Retina (tissue), 1 donor: ENCODE data around the gene KEL.

ENCODE experiments used
- DNase-seq: peaks from one replicate; pipeline ENCODE4 v3.0.0-alpha.2; 2016

Gene KEL

GRCh38 chr7:142961595-142961972 lies 579 bp downstream of the KEL start:
- DNase-seq: no peak

- DNase-seq: no peak
Observed at GRCh38 chr7:142960955-142961512, 1.1 kb downstream of the KEL start.

- DNase-seq: no peak
Observed at GRCh38 chr7:142959202-142959601, 3.0 kb downstream of the KEL start.

GRCh38 chr7:142957723-142958122 lies 4.4 kb downstream of the KEL start:
- no peak for DNase-seq

GRCh38 chr7:142956951-142957623 lies 5.1 kb downstream of the KEL start:
- no peak for DNase-seq

- DNase-seq: no peak
Observed at GRCh38 chr7:142954680-142955268, 7.4 kb downstream of the KEL start.

- DNase-seq: no peak
Observed at GRCh38 chr7:142950235-142950634, 11.9 kb downstream of the KEL start.

- no peak for DNase-seq
Observed at GRCh38 chr7:142948603-142949002, 13.6 kb downstream of the KEL start.

GRCh38 chr7:142945001-142945400 lies 17.2 kb downstream of the KEL start:
- DNase-seq: no peak

GRCh38 chr7:142943706-142944268 lies 18.4 kb downstream of the KEL start:
- DNase-seq: no peak

GRCh38 chr7:142942746-142943145 lies 19.4 kb downstream of the KEL start:
- no peak for DNase-seq

- DNase-seq: no peak
Observed at GRCh38 chr7:142941541-142941940, 20.6 kb downstream of the KEL start.

- no peak for DNase-seq
Observed at GRCh38 chr7:142940966-142941535, 21.1 kb downstream of the KEL start.

GRCh38 chr7:142939226-142939910 lies 22.8 kb downstream of the KEL start, which contains the start of gene LLCFC1:
LLCFC1 (plus strand) TSS chr7:142939484; CDS start chr7:142939622, 138 bp downstream.
- no peak for DNase-seq

GRCh38 chr7:142938611-142939010 lies 23.6 kb downstream of the KEL start:
- DNase-seq: no peak

- no peak for DNase-seq
Observed at GRCh38 chr7:142935941-142936565, 26.1 kb downstream of the KEL start.

- no peak for DNase-seq
Observed at GRCh38 chr7:142934056-142934455, 28.1 kb downstream of the KEL start.

GRCh38 chr7:142933624-142934023 lies 28.5 kb downstream of the KEL start, which contains the start of gene TRPV5:
TRPV5 (minus strand) TSS chr7:142933746; CDS start chr7:142933459, 287 bp downstream.
- no peak for DNase-seq

GRCh38 chr7:142933092-142933475 lies 29.1 kb downstream of the KEL start:
- no peak for DNase-seq

GRCh38 chr7:142932386-142933091 lies 29.6 kb downstream of the KEL start:
- DNase-seq: no peak

- no peak for DNase-seq
Observed at GRCh38 chr7:142930126-142930730, 31.9 kb downstream of the KEL start.
